ENCODE measurements around the gene HIPK2.

DNA sequence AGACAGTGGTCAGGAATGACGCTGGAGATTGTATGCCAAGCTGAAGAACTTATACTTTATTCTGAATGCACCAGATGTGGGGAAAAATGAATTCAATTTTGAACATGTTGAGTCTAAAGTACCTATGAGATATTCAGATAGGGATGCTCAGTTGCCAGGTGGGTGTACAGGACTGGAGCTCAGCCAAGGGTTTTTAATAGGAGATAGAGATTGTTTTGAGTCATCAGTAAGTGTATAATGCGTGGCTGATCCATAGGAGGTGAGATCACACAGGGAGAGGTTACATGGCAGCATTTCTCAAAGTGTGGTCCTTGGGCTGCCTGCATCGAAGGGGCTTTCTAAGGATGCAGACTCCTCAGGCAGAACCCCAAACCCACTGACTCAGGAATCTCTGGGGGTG, 6.8 kb upstream of the HIPK2 start:
- TF ChIP-seq, protein P1, sequence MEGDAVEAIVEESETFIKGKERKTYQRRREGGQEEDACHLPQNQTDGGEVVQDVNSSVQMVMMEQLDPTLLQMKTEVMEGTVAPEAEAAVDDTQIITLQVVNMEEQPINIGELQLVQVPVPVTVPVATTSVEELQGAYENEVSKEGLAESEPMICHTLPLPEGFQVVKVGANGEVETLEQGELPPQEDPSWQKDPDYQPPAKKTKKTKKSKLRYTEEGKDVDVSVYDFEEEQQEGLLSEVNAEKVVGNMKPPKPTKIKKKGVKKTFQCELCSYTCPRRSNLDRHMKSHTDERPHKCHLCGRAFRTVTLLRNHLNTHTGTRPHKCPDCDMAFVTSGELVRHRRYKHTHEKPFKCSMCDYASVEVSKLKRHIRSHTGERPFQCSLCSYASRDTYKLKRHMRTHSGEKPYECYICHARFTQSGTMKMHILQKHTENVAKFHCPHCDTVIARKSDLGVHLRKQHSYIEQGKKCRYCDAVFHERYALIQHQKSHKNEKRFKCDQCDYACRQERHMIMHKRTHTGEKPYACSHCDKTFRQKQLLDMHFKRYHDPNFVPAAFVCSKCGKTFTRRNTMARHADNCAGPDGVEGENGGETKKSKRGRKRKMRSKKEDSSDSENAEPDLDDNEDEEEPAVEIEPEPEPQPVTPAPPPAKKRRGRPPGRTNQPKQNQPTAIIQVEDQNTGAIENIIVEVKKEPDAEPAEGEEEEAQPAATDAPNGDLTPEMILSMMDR (conservative IDR thresholded peaks at IDR 0.05; ENCODE audit: low read depth, low read length): no peak
- TF ChIP-seq, protein P2, sequence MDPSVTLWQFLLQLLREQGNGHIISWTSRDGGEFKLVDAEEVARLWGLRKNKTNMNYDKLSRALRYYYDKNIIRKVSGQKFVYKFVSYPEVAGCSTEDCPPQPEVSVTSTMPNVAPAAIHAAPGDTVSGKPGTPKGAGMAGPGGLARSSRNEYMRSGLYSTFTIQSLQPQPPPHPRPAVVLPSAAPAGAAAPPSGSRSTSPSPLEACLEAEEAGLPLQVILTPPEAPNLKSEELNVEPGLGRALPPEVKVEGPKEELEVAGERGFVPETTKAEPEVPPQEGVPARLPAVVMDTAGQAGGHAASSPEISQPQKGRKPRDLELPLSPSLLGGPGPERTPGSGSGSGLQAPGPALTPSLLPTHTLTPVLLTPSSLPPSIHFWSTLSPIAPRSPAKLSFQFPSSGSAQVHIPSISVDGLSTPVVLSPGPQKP (IDR thresholded peaks at IDR 0.05; ENCODE audit: borderline replicate concordance, low read depth, low read length): no peak
- no peak for TF ChIP-seq RFX5 (IDR thresholded peaks at IDR 0.05; ENCODE audit: low read depth, low read length)
- no peak for TF ChIP-seq CHD1 (IDR thresholded peaks at IDR 0.05; ENCODE audit: low read depth, low read length)
- TF ChIP-seq POLR2A (IDR thresholded peaks at IDR 0.05; ENCODE audit: low read depth, low read length): no peak

All from IMR-90 (cell line).